ENCODE data around the gene PTGER2. TPM values are rescaled to one million over a fixed set of nuclear protein-coding genes. Genes with fewer than 3 reads are reported as not detected.
A peak's percentile ranks its signal among the peaks of the same experiment; 100 is the strongest.

PTGER2 gene
- total RNA-seq, 3 donors from 2014 or later, result 17.3 to 21.5 (median 17.6) TPM

GRCh38 chr14:52315355-52315718 lies 1.2 kb downstream of the PTGER2 start:
- ATAC-seq (peak; percentile 11 to 19), DNase-seq (no peak)
- Mint-ChIP-seq H3K36me3 (ENCODE audit: insufficient read depth) (peaks cover 7% of the 10 kb centered on the region), H3K9me3 (no peaks in the 10 kb centered on the region), H3K4me3 (peak overlapping the region; percentile 100), H3K4me1 (ENCODE audit: low read depth) (peaks cover 87% of the 10 kb centered on the region), H3K27me3 (ENCODE audit: low read depth) (peaks cover 5% of the 10 kb centered on the region)

GRCh38 chr14:52318062-52318461 lies 4.0 kb downstream of the PTGER2 start:
- ATAC-seq, result no peak
- Mint-ChIP-seq H3K27me3 (ENCODE audit: low read depth) (peaks cover 5% of the 10 kb centered on the region), H3K36me3 (ENCODE audit: insufficient read depth) (peaks cover 22% of the 10 kb centered on the region), H3K4me1 (ENCODE audit: low read depth) (peaks cover 77% of the 10 kb centered on the region), H3K9me3 (peaks cover 14% of the 10 kb centered on the region), H3K4me3 (peak overlapping the region; percentile 100)
- DNase-seq, result no peak

- DNase-seq (no peak), ATAC-seq (no peak)
- peaks cover 5% of the 10 kb centered on the region for H3K27me3 Mint-ChIP-seq (ENCODE audit: low read depth)
- peak overlapping the region; percentile 71 for H3K4me3 Mint-ChIP-seq
- H3K36me3 Mint-ChIP-seq (ENCODE audit: insufficient read depth), result peaks cover 27% of the 10 kb centered on the region
- peaks cover 76% of the 10 kb centered on the region for H3K4me1 Mint-ChIP-seq (ENCODE audit: low read depth)
- H3K9me3 Mint-ChIP-seq, result peaks cover 14% of the 10 kb centered on the region
These were observed 4.9 kb downstream of the PTGER2 start for GRCh38 chr14:52318826-52319645.

GRCh38 chr14:52319919-52320318 lies 5.8 kb downstream of the PTGER2 start:
- H3K36me3 Mint-ChIP-seq (ENCODE audit: insufficient read depth), result peaks cover 28% of the 10 kb centered on the region
- peak overlapping the region; percentile 6 for H3K4me3 Mint-ChIP-seq
- no peak for ATAC-seq
- H3K27me3 Mint-ChIP-seq (ENCODE audit: low read depth), result peaks cover 5% of the 10 kb centered on the region
- no peak for DNase-seq
- peaks cover 14% of the 10 kb centered on the region for H3K9me3 Mint-ChIP-seq
- peaks cover 79% of the 10 kb centered on the region for H3K4me1 Mint-ChIP-seq (ENCODE audit: low read depth)

GRCh38 chr14:52325126-52325525 lies 11.0 kb downstream of the PTGER2 start:
- ATAC-seq (peak; percentile 88 to 91), DNase-seq (no peak)
- Mint-ChIP-seq H3K36me3 (ENCODE audit: insufficient read depth) (peaks cover 39% of the 10 kb centered on the region), H3K4me1 (ENCODE audit: low read depth) (peaks cover 82% of the 10 kb centered on the region), H3K9me3 (peaks cover 14% of the 10 kb centered on the region), H3K4me3 (peak overlapping the region; percentile 55), H3K27me3 (ENCODE audit: low read depth) (no peaks in the 10 kb centered on the region)

GRCh38 chr14:52325630-52326029 lies 11.5 kb downstream of the PTGER2 start:
- no peak for DNase-seq
- no peak for ATAC-seq
- no peaks in the 10 kb centered on the region for H3K27me3 Mint-ChIP-seq (ENCODE audit: low read depth)
- peaks cover 80% of the 10 kb centered on the region for H3K4me1 Mint-ChIP-seq (ENCODE audit: low read depth)
- H3K36me3 Mint-ChIP-seq (ENCODE audit: insufficient read depth), result peaks cover 38% of the 10 kb centered on the region
- peak overlapping the region; percentile 55 for H3K4me3 Mint-ChIP-seq
- H3K9me3 Mint-ChIP-seq, result peaks cover 14% of the 10 kb centered on the region

GRCh38 chr14:52327374-52328226 lies 13.5 kb downstream of the PTGER2 start:
- Mint-ChIP-seq H3K4me3 (peak overlapping the region; percentile 20), H3K27me3 (ENCODE audit: low read depth) (no peaks in the 10 kb centered on the region), H3K36me3 (ENCODE audit: insufficient read depth) (peaks cover 35% of the 10 kb centered on the region), H3K9me3 (peaks cover 7% of the 10 kb centered on the region), H3K4me1 (ENCODE audit: low read depth) (peaks cover 77% of the 10 kb centered on the region)
- DNase-seq, result no peak
- ATAC-seq, result peak; percentile 63 to 65

GRCh38 chr14:52328276-52328675 lies 14.2 kb downstream of the PTGER2 start:
- Mint-ChIP-seq H3K9me3 (peaks cover 4% of the 10 kb centered on the region), H3K36me3 (ENCODE audit: insufficient read depth) (peaks cover 30% of the 10 kb centered on the region), H3K4me1 (ENCODE audit: low read depth) (peaks cover 78% of the 10 kb centered on the region), H3K4me3 (peak overlapping the region; percentile 20), H3K27me3 (ENCODE audit: low read depth) (no peaks in the 10 kb centered on the region)
- ATAC-seq, result no peak
- no peak for DNase-seq

GRCh38 chr14:52329678-52330369 lies 15.7 kb downstream of the PTGER2 start:
- Mint-ChIP-seq H3K9me3 (peaks cover 4% of the 10 kb centered on the region), H3K36me3 (ENCODE audit: insufficient read depth) (peaks cover 27% of the 10 kb centered on the region), H3K4me1 (ENCODE audit: low read depth) (peaks cover 71% of the 10 kb centered on the region), H3K4me3 (no peak overlapping the region), H3K27me3 (ENCODE audit: low read depth) (no peaks in the 10 kb centered on the region)
- ATAC-seq, result no peak
- no peak for DNase-seq

GRCh38 chr14:52332269-52332668 lies 18.2 kb downstream of the PTGER2 start:
- DNase-seq (no peak), ATAC-seq (no peak)
- Mint-ChIP-seq H3K4me3 (no peak overlapping the region), H3K9me3 (peaks cover 4% of the 10 kb centered on the region), H3K27me3 (ENCODE audit: low read depth) (no peaks in the 10 kb centered on the region), H3K36me3 (ENCODE audit: insufficient read depth) (peaks cover 22% of the 10 kb centered on the region), H3K4me1 (ENCODE audit: low read depth) (peaks cover 54% of the 10 kb centered on the region)

- peaks cover 46% of the 10 kb centered on the region for H3K4me1 Mint-ChIP-seq (ENCODE audit: low read depth)
- H3K36me3 Mint-ChIP-seq (ENCODE audit: insufficient read depth), result peaks cover 14% of the 10 kb centered on the region
- H3K4me3 Mint-ChIP-seq, result no peak overlapping the region
- peaks cover 4% of the 10 kb centered on the region for H3K9me3 Mint-ChIP-seq
- ATAC-seq (no peak), DNase-seq (no peak)
- H3K27me3 Mint-ChIP-seq (ENCODE audit: low read depth), result no peaks in the 10 kb centered on the region
These were observed 19.0 kb downstream of the PTGER2 start for GRCh38 chr14:52333108-52333507.

GRCh38 chr14:52333823-52334657 lies 19.9 kb downstream of the PTGER2 start:
- ATAC-seq (no peak), DNase-seq (no peak)
- Mint-ChIP-seq H3K27me3 (ENCODE audit: low read depth) (no peaks in the 10 kb centered on the region), H3K4me1 (ENCODE audit: low read depth) (peaks cover 45% of the 10 kb centered on the region), H3K36me3 (ENCODE audit: insufficient read depth) (peaks cover 14% of the 10 kb centered on the region), H3K9me3 (peaks cover 4% of the 10 kb centered on the region), H3K4me3 (no peak overlapping the region)

GRCh38 chr14:52336241-52336640 lies 22.1 kb downstream of the PTGER2 start:
- H3K36me3 Mint-ChIP-seq (ENCODE audit: insufficient read depth), result peaks cover 5% of the 10 kb centered on the region
- no peak overlapping the region for H3K4me3 Mint-ChIP-seq
- DNase-seq (no peak), ATAC-seq (no peak)
- H3K9me3 Mint-ChIP-seq, result no peaks in the 10 kb centered on the region
- peaks cover 32% of the 10 kb centered on the region for H3K4me1 Mint-ChIP-seq (ENCODE audit: low read depth)
- H3K27me3 Mint-ChIP-seq (ENCODE audit: low read depth), result no peaks in the 10 kb centered on the region

All from activated T-cell treated with anti-CD3 and anti-CD28 coated beads, Interleukin-2, amount 50 U/mL, for 4 hours (primary cell).